ENCODE data around the gene KCNJ15.
A peak's percentile ranks its signal among the peaks of the same experiment; 100 is the strongest.
"Not testable (repeated sequence)": the region's sequence is repeated elsewhere in the genome, so short reads cannot be mapped to it uniquely, and the experiment has no call there.

Gene KCNJ15

GRCh38 chr21:38244885-38245869 lies 11.6 kb upstream of the KCNJ15 start:
- peak; percentile 90 for DNase-seq (ENCODE audit: low spot score)

GRCh38 chr21:38246511-38246910 lies 10.3 kb upstream of the KCNJ15 start:
- DNase-seq (ENCODE audit: low spot score) = no peak

DNA sequence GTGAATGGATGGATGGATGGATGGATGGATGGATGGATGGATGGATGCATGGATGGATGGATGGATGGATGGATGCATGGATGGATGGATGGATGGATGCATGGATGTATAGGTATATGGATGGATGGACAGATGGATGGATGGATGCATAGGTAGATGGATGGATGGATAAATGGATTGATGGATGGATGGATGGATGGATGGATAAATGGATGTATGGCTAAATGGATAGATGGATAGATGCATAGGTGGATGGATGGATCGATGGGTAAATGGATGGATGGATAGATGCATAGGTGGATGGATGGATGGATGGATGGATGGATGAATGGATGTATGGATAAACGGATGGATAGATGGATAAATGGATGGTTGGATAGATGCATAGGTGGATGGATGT lies 9.7 kb upstream of the KCNJ15 start:
- DNase-seq (ENCODE audit: low spot score) = not testable (repeated sequence)

DNA sequence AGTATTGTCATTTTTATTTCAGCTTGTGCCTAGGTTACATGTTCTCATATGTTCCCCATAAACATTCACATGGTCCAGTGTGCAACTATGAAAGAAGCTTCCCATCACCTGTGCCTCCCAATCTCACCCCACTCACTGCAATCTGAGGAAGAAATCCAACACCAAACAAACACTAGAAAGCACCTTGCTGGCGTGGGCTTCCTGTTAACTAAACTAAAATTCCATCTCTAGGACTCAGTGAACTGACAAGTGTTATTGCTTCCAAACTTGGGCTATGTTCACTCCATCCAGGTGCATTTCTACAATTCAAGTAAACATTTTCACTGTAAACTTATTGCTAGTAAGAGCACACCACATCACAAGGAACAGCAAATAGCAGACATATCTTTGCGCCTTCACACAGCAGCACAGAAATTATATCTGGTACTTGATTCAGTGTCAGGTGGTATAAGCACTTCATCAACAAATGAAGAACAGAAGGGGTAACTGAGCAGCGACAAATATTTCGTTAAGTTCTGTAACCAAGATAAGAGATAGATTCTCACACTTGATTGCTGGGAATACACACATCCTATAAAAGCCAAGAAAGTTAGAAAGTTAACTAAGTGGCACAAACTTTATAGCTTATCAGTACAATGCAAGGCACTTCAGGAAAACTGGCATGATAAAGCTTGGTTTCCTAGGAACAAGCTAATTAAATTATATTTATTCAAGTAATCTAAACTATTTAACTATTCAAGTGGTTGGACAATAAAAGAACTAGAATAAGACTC lies 8.9 kb upstream of the KCNJ15 start:
- no peak for DNase-seq (ENCODE audit: low spot score)

- no peak for DNase-seq (ENCODE audit: low spot score)
Measured at GRCh38 chr21:38249256-38249655, 7.5 kb upstream of the KCNJ15 start.

DNA sequence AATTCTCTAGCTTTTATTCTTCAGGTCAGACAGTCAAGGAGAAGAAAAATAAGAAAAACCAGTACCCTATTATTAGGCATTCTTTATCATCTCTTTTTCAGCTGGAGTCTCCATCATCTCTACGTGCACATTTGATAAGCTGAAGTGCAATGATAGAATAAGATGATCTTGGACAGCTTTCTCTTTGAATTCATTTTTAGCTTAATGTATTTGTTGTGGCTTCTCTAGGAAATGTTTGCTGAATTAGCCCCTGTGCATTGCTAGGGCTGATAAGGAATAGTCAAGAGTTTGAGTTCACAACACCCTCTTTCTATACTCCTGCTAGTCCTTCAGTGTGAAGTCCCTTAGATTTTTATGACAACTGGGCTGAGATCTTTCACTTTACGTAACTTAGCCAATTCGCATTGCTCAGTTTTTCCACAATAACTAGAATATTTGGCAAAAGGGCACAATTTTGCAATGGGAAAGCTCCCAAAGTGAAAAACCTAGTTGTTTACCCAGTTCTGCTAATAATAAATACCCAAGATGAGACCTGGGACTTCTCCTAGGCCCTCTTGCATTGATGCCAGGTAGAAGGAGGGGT lies 7.0 kb upstream of the KCNJ15 start:
- no peak for DNase-seq (ENCODE audit: low spot score)

- no peak for DNase-seq (ENCODE audit: low spot score)
Measured at GRCh38 chr21:38250991-38251418, 5.8 kb upstream of the KCNJ15 start.

GRCh38 chr21:38254970-38255369 lies 1.8 kb upstream of the KCNJ15 start:
- DNase-seq (ENCODE audit: low spot score) = no peak

GRCh38 chr21:38255571-38256117 lies 1.1 kb upstream of the KCNJ15 start:
- no peak for DNase-seq (ENCODE audit: low spot score)

DNA sequence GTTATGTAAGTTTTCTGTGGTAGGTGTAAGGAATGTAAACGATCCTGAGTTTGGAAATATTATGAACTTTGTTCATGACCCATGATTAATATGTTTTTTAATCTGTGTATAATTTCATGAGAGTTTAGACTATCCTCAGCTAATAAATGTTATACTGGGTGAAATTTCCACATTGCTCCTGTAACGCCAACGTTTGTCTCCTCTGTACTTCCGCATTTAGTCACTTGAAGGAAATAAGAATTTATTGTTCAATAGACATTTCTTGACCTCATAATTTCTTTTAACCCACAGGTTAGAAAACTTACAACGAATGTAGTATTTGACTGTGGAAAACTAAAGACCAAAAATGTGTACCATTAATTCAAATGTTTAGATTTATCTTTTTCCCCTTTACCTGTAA lies 876 bp downstream of the KCNJ15 start:
- DNase-seq (ENCODE audit: low spot score) = no peak

DNA sequence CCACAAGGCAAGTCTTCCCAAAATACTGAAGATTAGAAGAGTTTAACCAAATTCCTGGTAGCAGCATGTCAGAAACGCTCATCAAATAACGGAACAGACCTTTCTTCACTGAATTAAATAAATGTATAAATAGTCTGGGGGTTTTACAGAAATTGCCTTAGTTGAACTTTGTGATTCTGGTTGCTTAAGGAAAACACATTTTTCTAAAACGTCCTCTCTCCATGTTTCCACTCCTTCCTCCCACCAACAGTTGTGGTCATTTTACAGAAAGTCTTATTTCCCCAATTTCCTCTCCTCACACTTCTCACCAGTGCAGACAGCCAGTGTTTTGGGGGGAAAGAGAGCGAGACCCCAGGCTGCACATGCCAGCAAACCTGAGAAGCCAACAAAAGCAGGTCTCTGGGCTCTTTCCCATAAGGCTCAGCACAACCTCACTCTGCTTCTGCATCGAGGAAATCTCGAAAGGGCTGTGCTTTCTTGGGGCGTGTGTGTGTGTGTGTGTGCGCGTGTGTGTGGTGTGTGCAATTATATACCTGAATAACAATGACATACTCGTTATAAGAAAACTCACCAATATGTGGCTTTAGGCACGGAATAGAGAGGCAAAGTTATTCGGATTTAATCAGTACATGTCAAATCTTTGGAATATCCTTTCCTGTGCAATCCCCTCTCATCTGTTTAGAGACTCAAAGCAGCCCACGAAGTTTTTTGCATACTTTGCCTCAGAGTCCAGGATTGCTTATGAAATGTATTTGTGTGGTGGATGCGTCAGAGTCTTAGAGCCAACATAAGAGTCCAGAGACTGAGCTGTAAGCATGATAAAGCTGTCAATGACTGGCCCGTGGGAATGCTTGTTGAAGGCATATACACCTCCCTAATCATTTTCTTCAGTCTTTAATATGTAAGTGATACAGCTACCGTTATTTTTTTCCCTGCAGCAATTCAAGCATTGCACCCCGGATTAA lies 2.0 kb downstream of the KCNJ15 start:
- DNase-seq (ENCODE audit: low spot score) = no peak

DNA sequence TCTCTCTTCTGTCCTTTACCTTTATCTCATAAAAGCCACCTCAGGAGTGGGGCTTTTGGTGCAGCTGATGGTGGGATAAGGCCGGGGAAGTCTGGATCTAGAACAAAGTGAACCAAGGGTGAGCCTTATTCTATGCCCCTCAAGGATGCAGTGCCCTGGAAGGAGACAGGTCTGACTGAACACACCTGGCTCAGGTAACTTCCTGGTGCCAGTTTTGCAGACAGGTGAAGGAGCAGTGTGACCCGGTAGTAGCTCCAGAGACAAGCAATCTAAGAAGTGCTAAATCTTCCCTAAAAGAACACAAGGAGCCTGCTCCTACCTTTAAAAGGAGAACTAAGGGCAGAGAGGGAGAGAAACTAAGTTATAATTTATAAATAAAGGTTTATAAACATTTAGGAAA lies 2.9 kb downstream of the KCNJ15 start:
- no peak for DNase-seq (ENCODE audit: low spot score)

- DNase-seq (ENCODE audit: low spot score) = no peak
Measured at GRCh38 chr21:38260426-38260825, 3.6 kb downstream of the KCNJ15 start.

- DNase-seq (ENCODE audit: low spot score) = no peak
Measured at GRCh38 chr21:38261851-38262250, 5.1 kb downstream of the KCNJ15 start.

GRCh38 chr21:38263493-38263892 lies 6.7 kb downstream of the KCNJ15 start:
- peak; percentile 56 for DNase-seq (ENCODE audit: low spot score)

GRCh38 chr21:38264571-38264970 lies 7.8 kb downstream of the KCNJ15 start:
- no peak for DNase-seq (ENCODE audit: low spot score)

GRCh38 chr21:38265166-38265565 lies 8.4 kb downstream of the KCNJ15 start:
- no peak for DNase-seq (ENCODE audit: low spot score)

- peak; percentile 74 for DNase-seq (ENCODE audit: low spot score)
Measured at GRCh38 chr21:38266732-38267131, 9.9 kb downstream of the KCNJ15 start.

GRCh38 chr21:38267136-38267755 lies 10.5 kb downstream of the KCNJ15 start:
- peak; percentile 65 for DNase-seq (ENCODE audit: low spot score)

- peak; percentile 36 for DNase-seq (ENCODE audit: low spot score)
Measured at GRCh38 chr21:38267991-38268863, 11.4 kb downstream of the KCNJ15 start.
